SJSA1 (cell line): Measurements from ENCODE around the gene LOXHD1. TPM values are rescaled to one million over a fixed set of nuclear protein-coding genes. Genes with fewer than 3 reads are reported as not detected.

Source experiments
- DNase-seq, 2 experiments: peaks; one replicate each; pipeline ENCODE4 v3.0.0-alpha.2; 2015 to 2020; ENCODE audit warnings: low spot score in 2 of 2, low read depth in 1 of 2
- H3K27ac ChIP-seq: fragments of 250-450 bp; sonication (Bioruptor Pico); 2 replicates; pipeline ENCODE4 v1.5.1; 2020; ENCODE audit warnings: mild to moderate bottlenecking, moderate library complexity
- H3K27me3 ChIP-seq: fragments of 250-450 bp; sonication (Bioruptor Pico); replicated peaks from 2 replicates; pipeline ENCODE4 v1.5.1; 2020; ENCODE audit warnings: mild to moderate bottlenecking, moderate library complexity
- H3K36me3 ChIP-seq: fragments of 250-450 bp; sonication (Bioruptor Pico); 2 replicates; pipeline ENCODE4 v1.5.1; 2020; ENCODE audit warnings: mild to moderate bottlenecking
- H3K4me1 ChIP-seq: fragments of 250-450 bp; sonication (Bioruptor Pico); replicated peaks from 2 replicates; pipeline ENCODE4 v1.6.1; 2021; ENCODE audit warnings: mild to moderate bottlenecking
- H3K4me3 ChIP-seq: fragments of 250-450 bp; sonication (Bioruptor Pico); 2 replicates; pipeline ENCODE4 v1.5.1; 2020; ENCODE audit warnings: mild to moderate bottlenecking
- H3K9me3 ChIP-seq: fragments of 250-450 bp; sonication (Bioruptor Pico); replicated peaks from 2 replicates; pipeline ENCODE4 v1.5.1; 2020; ENCODE audit warnings: mild to moderate bottlenecking
- total RNA-seq: library from RNA; depleted of rRNA; stranded (reverse); fragments of >200 nt; shearing (Covaris generic); gene quantifications from 2 replicates; pipeline ENCODE4 v1.2.3, GENCODE V29; 2014

LOXHD1 gene
- total RNA-seq, 1 experiment from 2014 or later = not detected

- no peaks in the 10 kb centered on the region for H3K4me1 ChIP-seq
- no peaks in the 10 kb centered on the region; the same call in 1 of the 2 replicates for H3K27me3 ChIP-seq
- no peak overlapping the region for H3K27ac ChIP-seq
- no peaks in the 10 kb centered on the region for H3K9me3 ChIP-seq
- no peak for DNase-seq
- H3K36me3 ChIP-seq = no peaks in the 10 kb centered on the region
- no peak overlapping the region for H3K4me3 ChIP-seq
Observed at GRCh38 chr18:46509530-46509929, 147.5 kb downstream of the LOXHD1 start.

- Histone ChIP-seq H3K27me3 (no peaks in the 10 kb centered on the region; the same call in 1 of the 2 replicates), H3K4me3 (no peak overlapping the region), H3K4me1 (no peaks in the 10 kb centered on the region), H3K36me3 (no peaks in the 10 kb centered on the region), H3K9me3 (no peaks in the 10 kb centered on the region), H3K27ac (no peak overlapping the region)
- no peak for DNase-seq
Observed at GRCh38 chr18:46506974-46507586, 149.9 kb downstream of the LOXHD1 start.

- H3K36me3 ChIP-seq = no peaks in the 10 kb centered on the region
- H3K27ac ChIP-seq = no peak overlapping the region
- H3K27me3 ChIP-seq = peaks cover 9% of the 10 kb centered on the region
- H3K4me3 ChIP-seq = no peak overlapping the region
- 0 out of 2 replicates have a peak, but pooled peaks cover 4% of the 10 kb centered on the region for H3K4me1 ChIP-seq
- peak in 1 of 2 experiments; percentile 6 for DNase-seq
- H3K9me3 ChIP-seq = no peaks in the 10 kb centered on the region
Observed at GRCh38 chr18:46502444-46502843, 154.6 kb downstream of the LOXHD1 start.

GRCh38 chr18:46497129-46497528 is 159.9 kb downstream of the LOXHD1 start:
- DNase-seq = no peak
- 0 out of 2 replicates have a peak, but pooled peaks cover 4% of the 10 kb centered on the region for H3K4me1 ChIP-seq
- no peaks in the 10 kb centered on the region for H3K36me3 ChIP-seq
- peaks cover 9% of the 10 kb centered on the region for H3K27me3 ChIP-seq
- H3K9me3 ChIP-seq = no peaks in the 10 kb centered on the region
- H3K4me3 ChIP-seq = no peak overlapping the region
- H3K27ac ChIP-seq = no peak overlapping the region

- H3K4me3 ChIP-seq = no peak overlapping the region
- no peaks in the 10 kb centered on the region for H3K4me1 ChIP-seq
- no peak for DNase-seq
- H3K27ac ChIP-seq = no peak overlapping the region
- H3K36me3 ChIP-seq = no peaks in the 10 kb centered on the region
- no peaks in the 10 kb centered on the region for H3K9me3 ChIP-seq
- H3K27me3 ChIP-seq = peaks cover 7% of the 10 kb centered on the region; the same call in 1 of the 2 replicates
Observed at GRCh38 chr18:46488471-46489213, 168.4 kb downstream of the LOXHD1 start.

GRCh38 chr18:46485675-46486194 is 171.3 kb downstream of the LOXHD1 start:
- Histone ChIP-seq H3K9me3 (no peaks in the 10 kb centered on the region), H3K4me1 (no peaks in the 10 kb centered on the region), H3K36me3 (no peaks in the 10 kb centered on the region), H3K4me3 (no peak overlapping the region), H3K27ac (no peak overlapping the region), H3K27me3 (peaks cover 7% of the 10 kb centered on the region; the same call in 1 of the 2 replicates)
- no peak for DNase-seq

GRCh38 chr18:46484971-46485370 is 172.0 kb downstream of the LOXHD1 start:
- H3K9me3 ChIP-seq = no peaks in the 10 kb centered on the region
- H3K27me3 ChIP-seq = peaks cover 7% of the 10 kb centered on the region; the same call in 1 of the 2 replicates
- no peak overlapping the region for H3K4me3 ChIP-seq
- no peak overlapping the region for H3K27ac ChIP-seq
- H3K4me1 ChIP-seq = no peaks in the 10 kb centered on the region
- no peak for DNase-seq
- no peaks in the 10 kb centered on the region for H3K36me3 ChIP-seq

GRCh38 chr18:46482831-46483230 is 174.2 kb downstream of the LOXHD1 start:
- Histone ChIP-seq H3K4me1 (no peaks in the 10 kb centered on the region), H3K36me3 (no peaks in the 10 kb centered on the region), H3K27me3 (peaks cover 7% of the 10 kb centered on the region; the same call in 1 of the 2 replicates), H3K27ac (no peak overlapping the region), H3K4me3 (no peak overlapping the region), H3K9me3 (no peaks in the 10 kb centered on the region)
- DNase-seq = no peak

- DNase-seq = no peak
- H3K9me3 ChIP-seq = no peaks in the 10 kb centered on the region
- H3K36me3 ChIP-seq = no peaks in the 10 kb centered on the region
- H3K27me3 ChIP-seq = peaks cover 3% of the 10 kb centered on the region; the same call in 1 of the 2 replicates
- no peak overlapping the region for H3K27ac ChIP-seq
- H3K4me1 ChIP-seq = no peaks in the 10 kb centered on the region
- H3K4me3 ChIP-seq = no peak overlapping the region
Observed at GRCh38 chr18:46481847-46482245, 175.2 kb downstream of the LOXHD1 start.

GRCh38 chr18:46481048-46481846 is 175.8 kb downstream of the LOXHD1 start:
- H3K4me3 ChIP-seq = no peak overlapping the region
- H3K27ac ChIP-seq = no peak overlapping the region
- peak; percentile 39 to 60 for DNase-seq
- no peaks in the 10 kb centered on the region for H3K4me1 ChIP-seq
- no peaks in the 10 kb centered on the region for H3K36me3 ChIP-seq
- H3K27me3 ChIP-seq = no peaks in the 10 kb centered on the region
- H3K9me3 ChIP-seq = no peaks in the 10 kb centered on the region

- Histone ChIP-seq H3K4me3 (no peak overlapping the region), H3K36me3 (no peaks in the 10 kb centered on the region), H3K27me3 (no peaks in the 10 kb centered on the region), H3K4me1 (no peaks in the 10 kb centered on the region), H3K9me3 (no peaks in the 10 kb centered on the region), H3K27ac (no peak overlapping the region)
- no peak for DNase-seq
Observed at GRCh38 chr18:46480226-46480625, 176.8 kb downstream of the LOXHD1 start.

GRCh38 chr18:46478796-46479195 is 178.2 kb downstream of the LOXHD1 start:
- no peak for DNase-seq
- H3K36me3 ChIP-seq = no peaks in the 10 kb centered on the region
- H3K27ac ChIP-seq = no peak overlapping the region
- no peak overlapping the region for H3K4me3 ChIP-seq
- no peaks in the 10 kb centered on the region for H3K27me3 ChIP-seq
- H3K9me3 ChIP-seq = no peaks in the 10 kb centered on the region
- no peaks in the 10 kb centered on the region for H3K4me1 ChIP-seq

- Histone ChIP-seq H3K36me3 (no peaks in the 10 kb centered on the region), H3K27ac (no peak overlapping the region), H3K27me3 (no peaks in the 10 kb centered on the region), H3K4me3 (no peak overlapping the region), H3K4me1 (no peaks in the 10 kb centered on the region), H3K9me3 (no peaks in the 10 kb centered on the region)
- no peak for DNase-seq
Observed at GRCh38 chr18:46477425-46478011, 179.5 kb downstream of the LOXHD1 start.
